ENCODE measurements around the gene C2CD4A. TPM values are rescaled to one million over a fixed set of nuclear protein-coding genes. Genes with fewer than 3 reads are reported as not detected.

The C2CD4A gene
- total RNA-seq, 1 experiment from 2014 or later: not detected

DNA sequence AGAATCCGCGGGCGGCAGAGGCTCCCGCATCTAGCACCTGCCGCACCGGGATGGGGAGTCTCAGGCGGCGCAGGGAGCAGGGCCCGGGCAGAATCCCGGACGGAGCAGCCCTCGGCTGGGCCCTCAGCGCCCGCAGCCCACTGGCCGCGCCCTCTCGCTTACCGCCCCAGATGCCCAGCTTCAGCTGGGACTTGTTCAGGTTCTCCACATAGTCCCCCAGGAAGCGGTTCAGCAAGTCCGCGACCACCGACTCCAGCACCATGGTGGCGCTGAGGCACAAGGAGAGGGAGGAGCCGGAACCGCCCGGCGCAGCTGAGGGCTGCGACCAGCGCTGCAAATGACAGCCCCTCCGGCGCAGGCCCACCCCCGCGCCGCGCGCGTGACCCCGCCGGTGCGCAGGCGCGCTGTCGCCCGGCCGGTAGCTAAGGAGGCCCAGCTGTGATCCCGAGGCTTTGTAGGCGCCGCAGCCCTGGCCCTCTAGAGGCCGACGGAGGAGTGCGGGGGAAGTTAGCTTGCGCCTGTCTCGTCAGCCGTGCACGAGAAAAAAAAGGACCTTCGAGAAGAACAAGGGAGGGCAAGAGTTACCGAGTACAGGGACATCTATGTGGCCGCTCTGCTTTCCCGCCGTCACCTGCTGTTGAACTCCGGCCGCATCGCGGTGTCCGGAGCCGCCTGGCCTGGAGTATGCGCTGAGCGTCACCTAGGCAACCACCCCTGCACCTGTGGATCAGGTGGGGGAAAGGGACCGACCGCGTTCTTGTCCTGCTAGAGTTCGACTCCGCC is 6.5 kb upstream of the C2CD4A start, which contains the start of gene VPS13C:
VPS13C (minus strand) TSS at position 335 of the 783 bp plus-strand sequence; CDS start at position 262, 73 bp downstream.
- peak; percentile 90 for DNase-seq (ENCODE audit: low read depth)

- DNase-seq (ENCODE audit: low read depth): no peak
These were observed 5.9 kb upstream of the C2CD4A start for GRCh38 chr15:62060896-62061280.

- DNase-seq (ENCODE audit: low read depth): peak; percentile 34
These were observed 2.7 kb upstream of the C2CD4A start for GRCh38 chr15:62063825-62064635.

DNA sequence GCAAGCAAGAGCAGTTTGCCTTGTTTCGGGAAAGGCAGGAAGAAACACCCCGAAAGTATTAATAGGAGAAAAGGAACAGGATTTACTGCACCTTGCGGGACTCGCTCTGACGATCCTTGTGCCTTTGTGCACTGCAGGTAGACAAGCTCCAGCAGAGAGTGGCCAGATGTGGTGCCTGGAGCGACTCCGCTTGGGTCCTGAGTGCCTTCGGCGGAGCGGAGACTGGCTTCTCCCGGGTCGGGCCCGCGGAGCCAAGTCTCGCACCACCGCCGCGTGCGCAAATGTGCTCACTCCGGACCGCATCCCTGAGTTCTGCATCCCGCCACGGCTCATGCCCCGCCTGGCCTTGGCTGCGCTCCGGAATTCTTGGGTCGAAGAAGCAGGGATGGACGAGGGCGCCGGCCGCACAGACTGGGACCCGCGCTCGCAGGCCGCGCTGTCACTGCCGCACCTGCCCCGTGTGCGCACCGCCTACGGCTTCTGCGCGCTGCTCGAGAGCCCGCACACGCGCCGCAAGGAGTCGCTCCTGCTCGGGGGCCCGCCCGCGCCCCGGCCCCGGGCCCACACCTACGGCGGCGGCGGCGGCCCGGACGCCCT is 769 bp downstream of the C2CD4A start:
- no peak for DNase-seq (ENCODE audit: low read depth)

- DNase-seq (ENCODE audit: low read depth): peak; percentile 33
These were observed 1.5 kb downstream of the C2CD4A start for GRCh38 chr15:62068071-62068809.

GRCh38 chr15:62068810-62069167 is 2.0 kb downstream of the C2CD4A start:
- no peak for DNase-seq (ENCODE audit: low read depth)

- DNase-seq (ENCODE audit: low read depth): no peak
These were observed 2.8 kb downstream of the C2CD4A start for GRCh38 chr15:62069551-62069950.

DNA sequence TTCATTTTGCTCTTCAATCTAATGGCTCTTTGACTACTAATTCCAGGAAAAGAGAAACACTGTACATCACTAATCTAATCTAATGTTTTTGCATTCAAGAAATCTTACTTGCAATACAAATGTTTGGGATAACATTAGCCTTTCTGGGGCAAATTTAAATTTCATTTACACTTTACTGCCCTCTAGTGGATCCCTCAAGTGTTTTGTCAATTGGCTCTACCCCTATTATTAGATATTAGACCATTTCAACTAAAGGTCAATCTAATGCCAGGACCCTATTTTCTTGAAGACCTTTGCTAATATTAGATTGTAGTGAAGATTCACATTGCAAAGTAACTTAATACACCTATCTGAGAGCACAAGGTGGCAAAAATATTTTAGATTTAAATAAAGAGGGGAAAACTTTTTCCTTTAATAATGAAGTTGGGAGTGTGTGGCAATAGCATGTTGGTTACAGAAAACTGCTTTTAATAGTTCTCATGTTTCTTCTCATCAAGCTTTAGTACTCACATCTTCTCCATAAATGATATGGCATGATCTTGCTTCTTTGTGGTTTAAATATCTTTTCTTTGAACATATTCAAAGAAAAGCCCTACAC is 5.0 kb downstream of the C2CD4A start:
- DNase-seq (ENCODE audit: low read depth): peak; percentile 49

- DNase-seq (ENCODE audit: low read depth): peak; percentile 88
These were observed 9.0 kb downstream of the C2CD4A start for GRCh38 chr15:62075595-62076277.

DNA sequence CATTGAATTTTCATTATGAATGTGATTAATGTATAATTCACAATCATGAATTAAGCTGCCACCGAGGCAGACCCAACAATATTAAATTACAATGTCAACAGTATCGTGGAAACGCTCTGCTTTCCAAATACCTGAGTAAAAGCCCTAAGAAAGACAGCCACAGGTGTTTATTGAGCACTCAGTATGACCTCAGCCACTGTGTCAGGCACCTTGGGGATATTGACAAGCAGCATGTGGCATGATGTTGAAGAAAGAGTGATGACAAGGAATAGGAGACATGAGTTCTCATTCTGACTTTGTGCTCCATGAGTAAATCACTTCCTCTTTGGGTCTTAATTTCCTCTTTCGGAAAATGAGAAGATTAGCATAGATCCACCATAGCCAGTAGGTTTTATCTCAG is 12.8 kb downstream of the C2CD4A start:
- DNase-seq (ENCODE audit: low read depth): no peak

DNA sequence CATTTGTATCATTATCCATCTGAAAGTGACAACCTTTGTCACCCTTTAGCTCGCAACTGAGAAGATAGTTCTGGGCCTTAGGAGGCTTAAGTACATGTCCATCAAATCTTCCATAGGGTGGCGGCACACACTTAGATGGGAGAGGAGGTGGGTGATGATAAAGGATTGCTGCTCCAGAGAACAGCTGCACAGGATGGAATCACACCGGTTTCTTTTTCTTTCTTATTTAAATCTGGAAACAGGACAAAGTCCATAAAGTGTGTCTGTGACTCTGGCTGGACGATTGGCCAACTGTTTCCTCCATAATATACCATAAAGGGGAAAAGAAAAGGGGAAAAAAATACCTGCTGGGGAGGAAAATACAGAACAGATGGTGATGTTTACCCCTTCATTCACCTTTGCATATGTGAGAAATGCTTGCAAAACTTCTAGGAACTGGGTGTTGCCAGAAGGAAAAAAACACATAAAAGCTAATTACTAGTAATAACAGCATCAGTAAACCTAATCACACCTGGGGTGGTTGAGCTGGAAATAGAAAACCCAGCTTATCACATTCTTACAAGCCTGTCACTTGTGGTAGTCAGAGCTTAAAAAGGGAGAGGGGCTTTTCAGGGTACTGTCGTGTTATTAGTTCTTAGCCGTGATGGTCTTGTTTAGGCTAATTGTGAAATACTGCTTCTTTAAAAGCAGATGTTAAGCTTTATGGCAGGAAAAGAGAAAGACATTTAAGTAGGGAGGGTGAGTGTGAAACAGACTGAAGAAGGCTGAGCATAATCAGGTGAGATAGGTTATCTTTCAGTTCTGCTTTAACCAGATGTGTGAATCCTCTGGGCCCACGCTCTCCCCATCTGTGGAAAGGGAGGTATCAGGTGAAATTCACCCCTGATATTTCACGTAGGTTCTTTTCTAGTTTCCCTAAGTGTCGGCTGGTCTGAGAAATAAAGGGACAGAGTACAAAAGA is 16.7 kb downstream of the C2CD4A start:
- no peak for DNase-seq (ENCODE audit: low read depth)

DNA sequence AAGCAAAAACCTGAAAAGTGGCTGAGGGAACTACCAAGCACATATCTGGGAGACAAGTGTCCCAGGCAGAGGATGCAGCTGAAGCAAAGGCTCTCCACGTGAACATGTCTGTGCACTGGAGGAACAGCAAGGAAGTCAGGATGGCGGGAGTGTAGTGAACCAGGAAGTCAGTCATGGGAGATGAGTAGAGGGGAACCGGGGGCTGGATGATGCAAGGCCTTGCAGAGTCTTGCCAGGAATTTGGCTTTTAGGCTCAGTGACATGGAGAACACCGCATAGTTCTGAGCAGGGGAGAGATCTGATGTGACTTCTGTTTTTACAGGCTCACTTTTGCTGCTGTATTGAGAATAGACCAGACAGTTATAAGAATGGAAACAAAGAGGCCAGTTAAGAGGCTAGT is 19.0 kb downstream of the C2CD4A start:
- DNase-seq (ENCODE audit: low read depth): no peak

- no peak for DNase-seq (ENCODE audit: low read depth)
These were observed 21.0 kb downstream of the C2CD4A start for GRCh38 chr15:62087671-62088352.

GRCh38 chr15:62088353-62088693 is 21.5 kb downstream of the C2CD4A start:
- DNase-seq (ENCODE audit: low read depth): no peak

GRCh38 chr15:62089616-62090015 is 22.8 kb downstream of the C2CD4A start:
- no peak for DNase-seq (ENCODE audit: low read depth)

- no peak for DNase-seq (ENCODE audit: low read depth)
These were observed 24.2 kb downstream of the C2CD4A start for GRCh38 chr15:62090988-62091387.

- no peak for DNase-seq (ENCODE audit: low read depth)
These were observed 27.0 kb downstream of the C2CD4A start for GRCh38 chr15:62093809-62094208.

GRCh38 chr15:62094388-62094787 is 27.6 kb downstream of the C2CD4A start:
- no peak for DNase-seq (ENCODE audit: low read depth)

- peak; percentile 31 for DNase-seq (ENCODE audit: low read depth)
These were observed 32.4 kb downstream of the C2CD4A start for GRCh38 chr15:62099094-62099601.

Measured in LHCN-M2 (cell line).